ENCODE measurements around the gene NSL1. TPM values are rescaled to one million over a fixed set of nuclear protein-coding genes. Genes with fewer than 3 reads are reported as not detected.
A peak's percentile ranks its signal among the peaks of the same experiment; 100 is the strongest.

The NSL1 gene
- total RNA-seq, 1 donor from 2014 or later, result 77.6 TPM

DNA sequence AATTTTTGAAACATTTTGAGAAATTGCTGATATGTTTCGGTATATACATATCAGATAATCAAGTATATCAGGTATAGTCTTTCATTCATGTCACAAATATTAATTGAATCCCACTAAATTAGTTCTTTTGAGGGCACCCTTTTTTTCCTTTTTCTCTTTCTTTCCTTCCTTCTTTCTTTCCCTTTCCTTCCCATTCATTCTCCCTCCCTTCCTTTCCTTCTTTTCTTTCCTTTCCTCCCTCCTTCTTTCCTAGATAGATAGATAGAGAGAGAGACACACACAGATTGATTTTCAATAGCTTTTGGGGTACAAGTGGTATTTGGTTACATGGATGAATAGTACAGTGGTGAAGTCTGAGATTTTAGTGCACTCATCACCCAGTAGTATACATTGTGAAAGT lies 5.7 kb downstream of the NSL1 start:
- no peak overlapping the region for H3K9ac ChIP-seq
- no peaks in the 10 kb centered on the region for H3K27me3 ChIP-seq
- peaks cover 45% of the 10 kb centered on the region for H3K36me3 ChIP-seq
- no peak overlapping the region for H2AFZ ChIP-seq (replicated peaks)
- no peak overlapping the region for H3K4me2 ChIP-seq
- H4K20me1 ChIP-seq (ENCODE audit: low read depth), result peaks cover 31% of the 10 kb centered on the region
- H3F3A ChIP-seq (ENCODE audit: low read depth), result peaks cover 3% of the 10 kb centered on the region
- H3K27ac ChIP-seq, result no peak overlapping the region
- Mint-ChIP-seq H3K36me3 (peaks cover 13% of the 10 kb centered on the region), H3K4me1 (peaks cover 10% of the 10 kb centered on the region), H3K9me3 (no peaks in the 10 kb centered on the region), H3K4me3 (no peak overlapping the region), H3K27me3 (ENCODE audit: insufficient read depth, low read depth) (no peaks in the 10 kb centered on the region), H3K27ac (no peak overlapping the region)
- H3K79me2 ChIP-seq (ENCODE audit: low read depth), result peaks cover 51% of the 10 kb centered on the region
- DNase-seq (ENCODE audit: low spot score), result no peak
- peaks cover 16% of the 10 kb centered on the region for H3K4me1 ChIP-seq
- H3K9me3 ChIP-seq (ENCODE audit: low read depth), result no peaks in the 10 kb centered on the region
- TF ChIP-seq, protein P1, sequence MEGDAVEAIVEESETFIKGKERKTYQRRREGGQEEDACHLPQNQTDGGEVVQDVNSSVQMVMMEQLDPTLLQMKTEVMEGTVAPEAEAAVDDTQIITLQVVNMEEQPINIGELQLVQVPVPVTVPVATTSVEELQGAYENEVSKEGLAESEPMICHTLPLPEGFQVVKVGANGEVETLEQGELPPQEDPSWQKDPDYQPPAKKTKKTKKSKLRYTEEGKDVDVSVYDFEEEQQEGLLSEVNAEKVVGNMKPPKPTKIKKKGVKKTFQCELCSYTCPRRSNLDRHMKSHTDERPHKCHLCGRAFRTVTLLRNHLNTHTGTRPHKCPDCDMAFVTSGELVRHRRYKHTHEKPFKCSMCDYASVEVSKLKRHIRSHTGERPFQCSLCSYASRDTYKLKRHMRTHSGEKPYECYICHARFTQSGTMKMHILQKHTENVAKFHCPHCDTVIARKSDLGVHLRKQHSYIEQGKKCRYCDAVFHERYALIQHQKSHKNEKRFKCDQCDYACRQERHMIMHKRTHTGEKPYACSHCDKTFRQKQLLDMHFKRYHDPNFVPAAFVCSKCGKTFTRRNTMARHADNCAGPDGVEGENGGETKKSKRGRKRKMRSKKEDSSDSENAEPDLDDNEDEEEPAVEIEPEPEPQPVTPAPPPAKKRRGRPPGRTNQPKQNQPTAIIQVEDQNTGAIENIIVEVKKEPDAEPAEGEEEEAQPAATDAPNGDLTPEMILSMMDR (IDR thresholded peaks at IDR 0.05), result no peak
- no peak for TF ChIP-seq EZH2 (IDR thresholded peaks at IDR 0.05)
- no peak for TF ChIP-seq EZH2phosphoT487 (IDR thresholded peaks at IDR 0.05)
- H3K4me3 ChIP-seq, result no peak overlapping the region

DNA sequence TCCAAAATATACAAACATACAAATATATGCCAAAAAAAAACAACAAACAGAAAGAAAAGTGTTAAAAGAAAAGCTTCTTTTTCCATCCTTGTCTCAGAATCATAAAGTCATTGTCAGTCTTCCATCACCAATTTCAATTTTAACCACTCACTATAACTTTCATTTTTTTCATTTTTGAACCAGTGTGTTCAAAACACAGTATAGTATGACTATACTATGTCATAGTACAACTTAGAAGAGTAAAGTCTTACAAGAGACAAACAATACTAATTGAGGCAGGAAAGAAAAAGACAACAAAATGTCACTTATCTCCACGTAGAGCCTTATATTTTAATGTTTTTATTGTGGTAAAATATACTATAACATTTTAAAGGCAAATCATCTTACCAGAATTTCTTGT lies 7.6 kb downstream of the NSL1 start:
- Histone ChIP-seq H3K9ac (no peak overlapping the region), H3K36me3 (peaks cover 50% of the 10 kb centered on the region), H3K4me1 (peaks cover 2% of the 10 kb centered on the region), H3K4me3 (no peak overlapping the region), H4K20me1 (ENCODE audit: low read depth) (peaks cover 31% of the 10 kb centered on the region), H3K4me2 (no peak overlapping the region), H2AFZ (replicated peaks) (no peak overlapping the region), H3K9me3 (ENCODE audit: low read depth) (no peaks in the 10 kb centered on the region), H3K27me3 (no peaks in the 10 kb centered on the region), H3K27ac (no peak overlapping the region), H3K79me2 (ENCODE audit: low read depth) (peaks cover 32% of the 10 kb centered on the region), H3F3A (ENCODE audit: low read depth) (peaks cover 4% of the 10 kb centered on the region)
- H3K9me3 Mint-ChIP-seq, result no peaks in the 10 kb centered on the region
- H3K36me3 Mint-ChIP-seq, result peaks cover 16% of the 10 kb centered on the region
- peaks cover 2% of the 10 kb centered on the region for H3K4me1 Mint-ChIP-seq
- H3K27me3 Mint-ChIP-seq (ENCODE audit: insufficient read depth, low read depth), result peaks cover 2% of the 10 kb centered on the region
- no peak overlapping the region for H3K27ac Mint-ChIP-seq
- DNase-seq (ENCODE audit: low spot score), result no peak
- H3K4me3 Mint-ChIP-seq, result no peak overlapping the region
- TF ChIP-seq EZH2 (IDR thresholded peaks at IDR 0.05) (no peak), EZH2phosphoT487 (IDR thresholded peaks at IDR 0.05) (no peak)
- TF ChIP-seq, protein P1 (IDR thresholded peaks at IDR 0.05), result no peak

DNA sequence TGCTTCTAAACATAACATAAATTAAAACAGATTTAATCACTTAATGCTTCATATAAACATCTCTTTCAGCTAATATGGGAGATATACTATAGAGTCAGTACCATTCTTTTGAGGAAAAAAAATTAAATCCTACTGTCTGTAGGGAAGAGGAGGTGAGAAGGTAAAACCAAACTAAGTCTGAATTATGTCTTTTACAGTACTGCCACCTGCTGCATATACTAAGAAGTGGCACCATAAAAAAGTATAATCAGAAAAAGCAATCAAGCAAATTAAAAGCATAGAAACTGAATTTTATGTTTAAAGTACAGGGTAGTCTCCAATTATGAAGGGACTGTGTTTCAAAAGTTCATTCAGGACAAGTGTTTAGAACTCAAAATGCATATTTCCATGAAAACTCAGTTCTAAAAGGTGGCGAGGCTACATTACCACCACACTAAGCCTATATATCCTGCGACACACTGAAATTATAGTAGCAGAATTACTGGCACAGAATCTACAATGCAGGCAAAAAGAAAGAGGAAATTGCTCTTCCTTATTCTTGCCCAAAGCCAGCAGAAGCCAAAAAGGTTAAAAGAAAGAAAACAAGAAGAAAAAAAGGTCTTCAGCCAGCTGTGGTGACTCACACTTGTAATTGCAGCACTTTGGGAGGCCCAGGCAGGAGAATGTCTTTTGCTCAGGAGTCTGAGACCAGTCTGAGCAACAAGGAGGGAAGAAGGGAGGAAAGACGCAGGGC lies 9.0 kb downstream of the NSL1 start:
- TF ChIP-seq EZH2 (IDR thresholded peaks at IDR 0.05) (no peak), EZH2phosphoT487 (IDR thresholded peaks at IDR 0.05) (no peak)
- TF ChIP-seq, protein P1 (IDR thresholded peaks at IDR 0.05), result peak; percentile 56
- H3K27me3 ChIP-seq, result no peaks in the 10 kb centered on the region
- no peak for DNase-seq (ENCODE audit: low spot score)
- H3K9me3 Mint-ChIP-seq, result peaks cover 6% of the 10 kb centered on the region
- H3K4me3 ChIP-seq, result no peak overlapping the region
- H3K27ac ChIP-seq, result no peak overlapping the region
- H4K20me1 ChIP-seq (ENCODE audit: low read depth), result peaks cover 22% of the 10 kb centered on the region
- peaks cover 4% of the 10 kb centered on the region for H3F3A ChIP-seq (ENCODE audit: low read depth)
- no peaks in the 10 kb centered on the region for H3K9me3 ChIP-seq (ENCODE audit: low read depth)
- no peak overlapping the region for H3K4me2 ChIP-seq
- peaks cover 24% of the 10 kb centered on the region for H3K36me3 Mint-ChIP-seq
- no peak overlapping the region for H3K4me3 Mint-ChIP-seq
- peaks cover 2% of the 10 kb centered on the region for H3K27me3 Mint-ChIP-seq (ENCODE audit: insufficient read depth, low read depth)
- no peaks in the 10 kb centered on the region for H3K4me1 Mint-ChIP-seq
- H3K79me2 ChIP-seq (ENCODE audit: low read depth), result peaks cover 18% of the 10 kb centered on the region
- H3K4me1 ChIP-seq, result no peaks in the 10 kb centered on the region
- peaks cover 47% of the 10 kb centered on the region for H3K36me3 ChIP-seq
- H2AFZ ChIP-seq (replicated peaks), result no peak overlapping the region
- no peak overlapping the region for H3K9ac ChIP-seq
- no peak overlapping the region for H3K27ac Mint-ChIP-seq
